GM19455 (cell line): ENCODE measurements around the gene PDCD2L.
"Not testable (repeated sequence)": the region's sequence is repeated elsewhere in the genome, so short reads cannot be mapped to it uniquely, and the experiment has no call there.

Experiments used
- ATAC-seq: cut with Tn5 transposase; IDR thresholded peaks from one replicate; pipeline ENCODE4 v1.9.1; 2021; ENCODE audit not compliant: unreplicated experiment

PDCD2L gene

GRCh38 chr19:34409189-34410164 lies 5.3 kb downstream of the PDCD2L start:
- ATAC-seq = no peak

DNA sequence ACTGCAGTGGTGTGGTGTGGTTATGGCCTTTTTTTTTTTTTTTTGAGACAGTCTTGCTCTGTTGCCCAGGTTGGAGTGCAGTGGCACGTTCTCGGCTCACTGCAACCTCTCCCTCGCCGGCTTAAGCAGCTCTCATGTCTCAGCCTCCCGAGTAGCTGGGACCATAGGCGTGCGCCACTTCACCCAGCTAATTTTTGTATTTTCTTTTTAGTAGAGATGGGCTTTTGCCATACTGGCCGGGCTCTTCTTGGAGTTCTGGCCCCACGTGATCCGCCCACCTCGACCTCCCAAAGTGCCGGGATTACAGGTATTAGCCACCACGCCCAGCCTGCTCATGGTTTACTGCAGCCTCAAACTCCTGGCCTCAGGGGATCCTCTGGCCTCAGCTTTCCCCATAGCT lies 7.0 kb downstream of the PDCD2L start:
- ATAC-seq = no peak

GRCh38 chr19:34416021-34416545 lies 11.9 kb downstream of the PDCD2L start:
- ATAC-seq = no peak

GRCh38 chr19:34418300-34418699 lies 14.1 kb downstream of the PDCD2L start:
- no peak for ATAC-seq

- ATAC-seq = no peak
These were observed 22.0 kb downstream of the PDCD2L start for GRCh38 chr19:34426096-34426661.

GRCh38 chr19:34428549-34429285 lies 24.5 kb downstream of the PDCD2L start:
- peak; percentile 47 for ATAC-seq

DNA sequence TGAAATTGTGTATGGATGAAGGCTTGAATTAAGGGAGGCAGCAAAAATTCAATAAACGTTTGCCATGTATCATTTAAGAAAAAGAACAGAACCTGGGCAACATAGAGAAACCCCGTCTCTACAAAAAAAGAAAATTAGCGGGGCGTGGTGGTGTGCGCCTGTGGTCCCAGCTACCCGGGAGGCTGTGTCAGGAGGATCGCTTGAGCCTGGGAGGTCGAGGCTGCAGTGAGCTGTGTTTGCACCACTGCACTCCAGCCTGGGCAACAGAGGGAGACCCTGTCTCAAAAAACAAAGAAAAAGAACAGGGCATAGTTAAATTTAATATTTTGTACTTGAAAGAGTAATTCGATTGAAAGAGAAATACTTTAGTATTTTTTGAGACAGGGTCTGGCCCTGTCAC lies 25.4 kb downstream of the PDCD2L start:
- ATAC-seq = no peak

- ATAC-seq = no peak
These were observed 26.8 kb downstream of the PDCD2L start for GRCh38 chr19:34430738-34431625.

GRCh38 chr19:34431681-34432402 lies 27.6 kb downstream of the PDCD2L start:
- no peak for ATAC-seq

GRCh38 chr19:34432797-34433196 lies 28.6 kb downstream of the PDCD2L start:
- no peak for ATAC-seq

DNA sequence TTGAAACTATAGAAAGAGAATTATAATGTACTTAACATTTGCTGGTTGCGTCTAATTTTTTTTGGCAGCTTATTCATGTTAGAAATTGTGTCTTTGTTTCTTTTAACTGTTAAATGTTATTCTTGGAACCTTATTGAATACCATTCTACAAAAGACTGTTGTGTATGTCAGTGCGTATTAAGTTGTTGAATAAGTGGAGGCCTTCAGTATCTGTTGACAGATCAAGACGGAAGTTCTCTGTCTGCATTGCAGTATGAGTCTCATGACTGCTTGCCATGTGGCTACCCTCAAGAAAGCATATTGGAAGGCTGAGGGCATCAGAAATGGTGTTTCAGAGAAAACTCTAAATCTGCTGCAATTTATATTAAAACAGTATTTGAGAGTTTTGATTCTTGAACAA lies 32.5 kb downstream of the PDCD2L start:
- no peak for ATAC-seq

DNA sequence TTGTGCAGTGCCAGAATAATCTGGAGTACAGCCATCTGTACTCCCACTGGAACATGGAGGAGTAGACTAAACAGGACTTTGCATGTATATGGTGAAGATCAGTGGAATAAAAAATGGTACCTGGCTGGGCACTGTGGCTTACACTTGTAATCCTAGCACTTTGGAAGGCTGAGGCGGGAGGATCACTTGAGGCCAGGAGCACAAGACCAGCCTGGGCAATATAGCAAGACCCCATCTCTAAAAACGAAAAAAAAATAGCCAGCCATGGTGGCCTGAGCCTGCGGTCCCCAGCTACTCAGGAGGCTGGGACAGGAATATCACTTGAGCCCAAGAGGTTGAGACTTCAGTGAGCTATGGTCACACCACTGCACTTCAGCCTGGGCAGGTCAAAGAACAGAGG lies 44.0 kb downstream of the PDCD2L start:
- no peak for ATAC-seq

GRCh38 chr19:34452723-34453122 lies 48.5 kb downstream of the PDCD2L start:
- no peak for ATAC-seq

DNA sequence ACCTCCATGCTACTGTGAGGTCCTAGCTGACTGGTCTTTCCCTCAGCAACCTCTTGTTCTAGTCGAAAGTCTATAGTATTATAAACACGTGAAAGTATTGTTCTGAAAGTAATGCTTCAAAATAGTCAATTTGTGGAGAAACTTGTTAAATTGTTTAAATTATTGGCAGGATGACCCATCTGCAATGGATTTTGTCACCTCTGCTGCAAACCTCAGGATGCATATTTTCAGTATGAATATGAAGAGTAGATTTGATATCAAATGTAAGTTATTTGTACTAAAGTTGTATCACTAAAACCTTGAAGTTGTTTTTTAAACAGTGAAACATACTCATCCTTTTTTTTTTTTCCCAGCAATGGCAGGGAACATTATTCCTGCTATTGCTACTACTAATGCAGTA lies 49.9 kb downstream of the PDCD2L start:
- no peak for ATAC-seq

DNA sequence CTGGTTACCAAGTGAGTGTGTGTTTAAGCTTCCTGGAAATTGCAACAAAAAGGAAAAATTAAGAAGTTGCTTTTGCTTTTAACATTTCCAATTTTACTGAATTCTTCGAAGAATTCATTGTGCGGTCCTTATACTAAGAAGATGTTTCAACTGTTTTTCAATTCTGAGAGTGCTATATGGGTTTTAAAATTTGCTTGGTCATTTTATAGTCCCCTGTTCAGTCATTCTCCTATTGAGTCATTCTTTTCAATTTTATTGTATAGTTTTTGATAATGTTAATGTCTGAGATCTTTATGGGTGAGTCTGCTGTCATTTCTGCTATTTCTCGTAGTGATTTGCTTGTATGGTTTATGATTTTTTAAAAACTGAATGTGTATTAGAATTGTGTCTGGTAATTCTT lies 50.5 kb downstream of the PDCD2L start:
- ATAC-seq = no peak

DNA sequence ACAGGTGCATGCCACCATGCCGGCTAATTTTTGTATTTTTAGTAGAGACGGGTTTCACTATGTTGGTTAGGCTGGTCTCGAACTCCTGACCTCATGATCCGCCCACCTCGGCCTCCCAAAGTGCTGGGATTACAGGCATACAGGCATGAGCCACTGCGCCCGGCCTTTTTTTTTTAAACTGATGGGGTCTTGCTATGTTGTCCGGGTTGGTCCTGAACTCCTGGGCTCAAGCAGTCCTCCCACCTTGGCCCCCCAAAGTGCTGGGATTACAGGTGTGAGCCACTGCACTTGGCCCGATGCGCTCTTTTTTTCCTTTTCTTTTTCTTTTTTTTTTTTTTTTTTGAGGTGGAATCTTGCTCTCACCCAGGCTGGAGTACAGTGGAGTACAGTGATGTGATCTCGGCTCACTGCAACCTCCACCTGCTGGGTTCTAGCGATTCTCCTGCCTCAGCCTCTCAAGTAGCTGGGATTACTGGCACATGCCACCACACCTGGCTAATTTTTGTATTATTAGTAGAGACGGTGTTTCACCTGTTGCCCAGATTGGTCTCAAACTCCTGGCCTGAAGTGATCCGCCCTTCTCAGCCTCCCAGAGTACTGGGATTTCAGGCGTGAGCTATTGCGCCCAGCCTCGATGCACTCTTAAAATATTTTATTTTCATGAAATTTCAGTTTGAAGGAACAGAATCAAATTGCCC lies 51.7 kb downstream of the PDCD2L start:
- ATAC-seq = not testable (repeated sequence)

DNA sequence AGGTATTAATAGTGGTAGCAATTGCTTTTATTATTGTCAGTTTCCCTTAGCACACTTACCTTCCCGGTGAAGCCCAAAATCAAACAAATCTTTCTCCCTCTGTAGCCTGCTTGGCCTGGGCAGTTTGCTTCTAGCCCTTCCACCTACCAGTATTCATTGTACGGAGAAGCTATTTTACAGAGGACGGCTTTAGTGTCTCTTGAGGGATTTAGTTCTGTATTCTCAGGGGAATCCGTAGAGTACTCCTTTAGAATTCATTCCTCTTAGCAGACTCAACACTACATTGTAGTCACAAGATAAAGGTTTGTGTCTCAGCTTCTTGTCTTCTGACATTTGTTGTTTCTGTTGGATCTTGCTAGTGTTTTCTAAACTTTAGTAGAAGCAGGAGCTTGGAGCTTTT lies 53.2 kb downstream of the PDCD2L start:
- ATAC-seq = no peak

- ATAC-seq = no peak
These were observed 54.5 kb downstream of the PDCD2L start for GRCh38 chr19:34458677-34459076.

- ATAC-seq = no peak
These were observed 55.4 kb downstream of the PDCD2L start for GRCh38 chr19:34459614-34460013.
